Measurements from ENCODE around the gene NR1H2.

- TF ChIP-seq TARDBP (IDR thresholded peaks at IDR 0.05) (no peak), PKNOX1 (IDR thresholded peaks at IDR 0.05) (no peak)
Measured at GRCh38 chr19:50417111-50418081, 41.1 kb downstream of the NR1H2 start.
